CD4-positive, alpha-beta T cell treated with Interleukin-17A for 1 hour (primary cell): ENCODE data around the gene TAGLN2.

Experiments used
- DNase-seq: peaks from one replicate; pipeline ENCODE4 v3.0.0-alpha.2; 2020

TAGLN2 gene

DNA sequence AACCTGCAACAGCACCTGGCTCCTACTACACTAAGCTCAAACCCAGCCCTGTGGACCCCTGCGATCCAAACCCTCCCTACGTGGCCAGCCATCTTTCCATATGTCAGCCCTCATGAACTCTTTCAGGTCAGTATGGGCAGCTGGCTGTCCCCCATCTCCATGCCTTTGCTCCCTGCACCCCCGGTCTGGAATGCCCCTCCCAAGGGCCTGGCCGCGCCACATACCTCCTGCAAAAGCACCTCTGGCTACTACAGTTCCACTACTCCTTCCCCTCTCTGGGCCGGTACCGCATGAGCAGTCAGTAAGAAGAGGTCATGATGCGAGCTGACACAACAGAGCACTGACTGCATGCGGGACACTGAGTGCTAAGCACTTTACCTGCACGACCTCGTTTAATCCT lies 10.0 kb upstream of the TAGLN2 start:
- DNase-seq = no peak

- DNase-seq = no peak
Observed at GRCh38 chr1:159934136-159935039, 9.1 kb upstream of the TAGLN2 start.

DNA sequence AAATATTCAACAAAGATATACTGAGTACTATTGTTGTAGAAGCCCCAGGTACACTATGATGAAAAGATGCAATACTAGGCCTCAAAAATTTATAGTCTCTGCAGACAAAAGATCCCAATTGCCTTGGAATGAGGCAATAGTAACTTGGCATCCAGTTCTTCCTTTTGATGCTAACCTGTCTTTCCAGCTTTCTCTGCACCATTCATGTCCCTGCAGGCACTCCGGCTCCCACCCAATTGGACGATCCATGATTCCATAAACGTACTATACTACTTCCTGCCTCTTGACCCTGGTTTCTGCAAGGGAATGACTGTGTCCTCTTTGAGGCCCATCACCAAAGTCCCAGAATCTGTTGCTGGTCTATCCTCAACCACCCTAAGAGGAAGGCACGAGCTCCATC lies 8.0 kb upstream of the TAGLN2 start:
- no peak for DNase-seq

DNA sequence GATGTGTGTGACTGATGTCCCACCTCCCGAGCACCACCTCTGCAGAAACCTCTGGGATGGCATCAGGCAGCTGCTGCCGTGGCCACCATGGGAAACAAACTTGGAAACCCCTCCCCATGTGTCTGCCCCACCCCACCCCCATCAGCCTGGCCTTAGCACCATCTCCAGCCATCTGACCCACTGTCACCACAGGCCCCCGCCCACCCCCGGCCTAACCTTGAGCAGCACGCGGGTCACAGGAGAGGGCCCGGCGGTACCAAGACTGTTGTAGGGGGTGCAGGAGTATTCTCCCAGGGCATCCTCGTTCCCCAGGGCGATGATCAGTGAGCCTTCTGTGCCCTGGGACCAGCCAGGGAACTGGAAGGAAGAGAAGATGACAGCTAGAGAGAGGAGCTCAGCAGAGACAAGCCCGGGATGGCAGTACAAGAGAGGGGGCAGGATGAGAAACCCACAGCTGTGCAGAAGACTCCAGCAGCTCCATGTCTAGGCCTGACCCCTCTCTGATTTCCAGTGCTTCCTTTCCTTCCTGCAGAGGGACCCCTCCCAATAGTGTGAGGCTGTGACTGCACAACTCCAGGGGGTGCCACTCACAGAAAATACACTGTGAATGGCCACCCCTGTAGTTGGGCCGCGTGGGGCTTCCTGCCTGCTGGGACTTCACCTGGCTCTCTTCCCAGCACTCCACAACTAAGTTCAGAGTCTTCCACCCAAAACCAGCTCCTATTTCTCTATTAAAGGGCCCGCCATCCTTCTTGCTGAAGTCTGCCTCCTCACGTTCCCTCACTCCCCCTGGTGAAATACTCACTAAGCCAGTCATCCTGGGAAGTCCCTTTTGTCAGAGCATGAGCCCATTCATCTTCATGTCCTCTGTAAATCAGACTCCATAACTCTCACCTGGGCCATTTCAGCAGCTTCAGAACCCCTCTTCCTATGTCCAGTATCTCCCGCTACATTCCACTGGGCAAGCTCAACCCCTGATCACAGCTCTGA lies 7.3 kb upstream of the TAGLN2 start:
- DNase-seq = no peak

GRCh38 chr1:159931795-159932173 lies 6.5 kb upstream of the TAGLN2 start:
- no peak for DNase-seq

DNA sequence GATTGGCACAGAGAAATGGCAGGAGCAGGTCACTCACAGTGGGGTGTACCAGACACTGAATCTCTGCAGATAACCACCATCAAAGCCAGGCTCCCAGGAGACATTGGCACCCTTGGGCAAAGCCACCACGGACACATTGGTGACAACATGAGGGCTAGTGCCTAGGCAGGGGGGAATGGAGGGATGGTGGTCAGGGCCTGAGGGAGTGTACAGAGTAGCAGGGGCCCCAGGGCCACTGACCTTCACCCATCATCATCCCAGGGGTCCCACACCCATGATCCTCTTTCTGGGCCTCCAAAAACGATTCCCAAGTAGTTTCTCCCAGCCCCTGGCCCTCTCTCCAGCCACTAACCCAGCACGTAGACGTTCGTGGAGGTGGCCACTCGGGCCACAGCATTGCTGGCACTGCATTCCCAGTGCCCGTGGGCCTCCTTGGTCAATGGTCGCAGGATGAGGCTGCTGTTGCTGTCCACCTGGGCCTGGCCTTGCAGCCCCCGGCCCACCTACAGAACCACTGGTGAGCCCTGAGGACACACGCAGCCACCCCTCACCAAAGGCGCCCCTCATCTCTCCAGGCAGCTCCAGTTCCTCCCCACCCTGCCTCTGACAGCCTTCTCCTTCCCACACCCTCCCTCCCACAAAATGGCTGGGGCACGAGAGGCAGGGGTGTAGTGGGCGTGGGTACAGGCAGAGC lies 5.9 kb upstream of the TAGLN2 start:
- DNase-seq = no peak

DNA sequence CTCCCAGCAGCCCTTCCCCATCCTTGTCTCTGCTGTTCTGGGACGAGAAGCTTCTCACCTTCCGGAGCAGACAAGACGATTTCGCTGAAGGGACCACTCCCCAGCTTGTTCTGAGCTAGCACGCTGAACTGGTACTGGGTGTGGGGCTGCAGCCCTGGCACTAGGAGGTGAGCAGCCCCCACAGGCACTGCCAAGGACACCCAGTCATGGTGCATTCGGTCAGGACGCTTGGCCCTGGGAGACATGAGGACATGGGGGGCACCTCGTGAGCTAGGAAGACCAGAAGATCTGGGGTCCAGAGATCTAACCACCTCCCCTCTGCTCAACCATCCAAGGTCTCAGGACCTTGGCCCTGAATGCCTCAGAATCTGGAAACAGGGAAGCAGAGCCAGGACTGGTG lies 5.3 kb upstream of the TAGLN2 start:
- DNase-seq = no peak

DNA sequence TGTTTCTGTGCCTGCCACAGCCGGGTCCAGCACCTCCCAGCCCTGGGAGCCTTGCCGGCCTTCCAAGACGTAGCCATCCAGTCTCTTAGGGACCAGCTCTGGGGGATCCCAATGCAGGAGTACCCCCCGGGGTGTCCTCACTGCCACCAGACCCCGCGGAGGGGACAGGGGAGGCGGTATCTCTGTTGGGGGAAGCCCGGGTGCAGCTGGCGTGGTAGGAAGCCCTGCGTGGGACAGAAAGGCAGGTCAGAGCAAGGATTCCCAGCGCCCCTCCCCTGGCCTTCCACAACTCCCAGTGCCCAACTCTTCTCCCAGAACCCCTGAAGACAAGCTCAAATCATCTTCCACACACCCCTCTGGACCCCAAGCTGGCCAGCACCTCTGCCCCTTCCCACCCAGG lies 4.9 kb upstream of the TAGLN2 start:
- no peak for DNase-seq

DNA sequence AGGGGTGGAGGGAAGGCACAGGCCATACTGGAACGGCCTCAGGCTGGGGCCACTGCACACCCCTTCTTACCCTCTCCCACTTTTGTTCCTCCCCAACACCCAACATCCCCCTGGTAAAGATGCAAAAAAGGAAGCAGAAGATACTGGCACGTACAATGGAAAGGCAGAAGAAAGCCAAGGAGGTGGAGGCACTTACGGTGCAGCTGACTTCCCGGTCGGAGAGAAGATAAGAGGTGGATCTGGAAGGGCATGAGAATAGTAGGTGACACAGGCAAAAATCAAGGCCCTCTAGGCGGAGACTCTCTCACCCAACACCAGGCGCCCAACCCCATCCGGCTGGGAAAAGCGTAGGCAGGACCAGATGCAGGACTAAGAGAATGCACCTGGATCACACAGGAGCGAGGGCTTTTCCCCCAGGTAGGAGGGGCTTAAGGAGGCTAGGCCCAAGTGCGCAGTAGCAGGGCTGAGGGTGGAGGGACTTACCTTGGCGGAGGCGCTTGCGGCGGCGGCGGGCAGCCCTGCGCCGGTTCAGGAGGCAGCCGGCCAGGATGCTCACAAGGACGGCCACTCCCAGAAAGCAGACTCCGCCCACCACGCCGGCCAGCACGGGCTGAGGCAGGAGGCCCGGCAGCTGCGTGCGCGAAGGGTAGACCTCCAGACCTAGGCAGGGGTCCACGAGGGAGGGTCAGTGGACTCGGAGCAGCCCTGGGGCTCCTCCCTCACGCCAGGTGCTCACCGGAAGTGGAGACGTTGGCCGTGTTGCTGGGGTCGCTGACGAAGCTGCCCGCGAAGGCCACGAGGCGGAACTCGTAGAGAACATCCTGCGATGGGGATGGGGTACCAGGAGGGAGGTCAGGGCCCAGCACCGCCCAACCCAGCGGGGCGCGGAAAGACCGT lies 4.1 kb upstream of the TAGLN2 start:
- no peak for DNase-seq

- no peak for DNase-seq
Observed at GRCh38 chr1:159928491-159929050, 3.3 kb upstream of the TAGLN2 start.

- DNase-seq = no peak
Observed at GRCh38 chr1:159927849-159928431, 2.6 kb upstream of the TAGLN2 start.

GRCh38 chr1:159927211-159927848 lies 2.0 kb upstream of the TAGLN2 start:
- DNase-seq = no peak

DNA sequence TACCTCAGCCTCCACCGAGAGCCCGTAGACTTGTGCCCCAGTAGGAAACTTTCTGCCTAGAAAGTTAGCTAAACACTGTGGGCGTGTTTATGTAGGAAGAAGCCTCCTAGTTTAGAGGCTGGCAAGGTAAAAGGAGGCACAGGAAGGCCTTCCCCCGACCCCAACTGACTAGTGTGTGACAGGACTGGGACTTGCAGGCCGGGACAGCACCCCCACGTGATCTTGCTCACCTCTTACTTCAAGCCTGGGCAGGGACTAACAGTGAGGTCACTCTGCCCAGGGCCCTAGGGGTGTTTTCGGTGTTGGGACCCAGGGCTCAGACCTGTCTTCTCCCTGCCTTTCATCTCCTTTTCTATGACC lies 392 bp upstream of the TAGLN2 start:
- DNase-seq = no peak

GRCh38 chr1:159924025-159924790 lies 1.1 kb downstream of the TAGLN2 start:
- DNase-seq = peak; percentile 87

- DNase-seq = peak; percentile 97
Observed at GRCh38 chr1:159923203-159924024, 1.9 kb downstream of the TAGLN2 start.

- DNase-seq = no peak
Observed at GRCh38 chr1:159922511-159923202, 2.6 kb downstream of the TAGLN2 start.

DNA sequence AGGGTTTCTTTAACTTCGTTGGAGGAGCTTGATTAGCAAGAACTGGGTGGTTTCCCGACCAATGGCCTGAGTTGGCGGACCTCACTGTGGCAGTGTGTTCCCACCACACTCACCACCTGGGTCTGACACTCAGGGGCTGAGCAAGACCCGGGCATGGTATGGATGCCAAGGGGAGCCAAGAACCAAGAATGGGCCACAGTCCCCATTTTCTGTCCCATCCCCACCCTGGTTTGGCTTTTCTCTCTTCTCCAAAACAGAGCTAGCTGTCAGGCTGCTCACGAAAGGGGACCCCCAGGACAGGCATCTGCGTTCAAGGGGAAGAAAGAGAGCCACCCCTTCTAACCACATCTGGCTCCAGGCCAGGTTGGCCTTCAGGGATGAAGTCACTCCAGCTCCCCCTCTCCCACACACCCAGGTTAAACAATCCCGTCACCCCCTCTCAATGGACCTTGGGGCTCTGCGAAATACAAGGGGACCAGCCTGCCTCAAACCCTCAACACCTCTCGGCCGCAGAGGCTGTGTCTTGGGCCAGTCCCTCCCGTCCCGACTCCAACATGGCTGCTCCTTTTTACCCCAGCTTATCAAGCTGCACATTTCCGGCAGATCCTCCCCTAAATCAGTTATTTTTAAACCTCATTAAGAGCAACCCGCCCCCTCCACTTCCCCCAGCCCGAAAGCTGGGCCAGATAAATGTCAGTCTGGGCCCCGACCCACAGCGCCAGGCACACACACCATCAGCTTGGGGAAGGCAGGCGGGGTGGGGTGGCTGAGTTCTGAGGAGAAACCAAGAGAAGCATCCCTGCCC lies 3.4 kb downstream of the TAGLN2 start:
- peak; percentile 79 for DNase-seq

- peak; percentile 57 for DNase-seq
Observed at GRCh38 chr1:159921251-159921650, 4.1 kb downstream of the TAGLN2 start.
